ENCODE measurements around the gene ABHD2.

The ABHD2 gene

DNA sequence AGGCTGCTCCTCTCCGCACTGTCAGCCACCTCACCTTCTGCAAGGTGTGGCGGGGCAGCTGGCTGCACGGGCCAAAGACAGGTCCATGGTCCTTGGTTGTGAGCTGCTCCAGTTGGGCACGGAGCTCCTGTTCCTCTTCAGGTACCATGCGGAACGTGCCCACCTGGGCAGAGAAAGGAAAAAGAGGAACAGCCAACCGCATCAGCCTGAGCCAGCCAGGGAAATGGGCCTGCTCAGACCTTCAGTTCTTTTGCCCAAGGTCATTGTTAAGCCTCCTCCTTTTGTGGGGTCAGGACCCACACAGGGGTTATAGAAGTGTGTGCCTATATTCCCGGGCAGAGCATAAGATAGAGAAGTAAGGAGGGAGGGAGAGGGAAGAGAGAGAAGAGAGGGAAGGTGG is 130.3 kb downstream of the ABHD2 start:
- in situ Hi-C loops (cut with MboI; ENCODE audit: low sequenced_read_pairs, unreplicated experiment): no loop called here
- TF ChIP-seq, protein P1, sequence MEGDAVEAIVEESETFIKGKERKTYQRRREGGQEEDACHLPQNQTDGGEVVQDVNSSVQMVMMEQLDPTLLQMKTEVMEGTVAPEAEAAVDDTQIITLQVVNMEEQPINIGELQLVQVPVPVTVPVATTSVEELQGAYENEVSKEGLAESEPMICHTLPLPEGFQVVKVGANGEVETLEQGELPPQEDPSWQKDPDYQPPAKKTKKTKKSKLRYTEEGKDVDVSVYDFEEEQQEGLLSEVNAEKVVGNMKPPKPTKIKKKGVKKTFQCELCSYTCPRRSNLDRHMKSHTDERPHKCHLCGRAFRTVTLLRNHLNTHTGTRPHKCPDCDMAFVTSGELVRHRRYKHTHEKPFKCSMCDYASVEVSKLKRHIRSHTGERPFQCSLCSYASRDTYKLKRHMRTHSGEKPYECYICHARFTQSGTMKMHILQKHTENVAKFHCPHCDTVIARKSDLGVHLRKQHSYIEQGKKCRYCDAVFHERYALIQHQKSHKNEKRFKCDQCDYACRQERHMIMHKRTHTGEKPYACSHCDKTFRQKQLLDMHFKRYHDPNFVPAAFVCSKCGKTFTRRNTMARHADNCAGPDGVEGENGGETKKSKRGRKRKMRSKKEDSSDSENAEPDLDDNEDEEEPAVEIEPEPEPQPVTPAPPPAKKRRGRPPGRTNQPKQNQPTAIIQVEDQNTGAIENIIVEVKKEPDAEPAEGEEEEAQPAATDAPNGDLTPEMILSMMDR (IDR thresholded peaks at IDR 0.05; ENCODE audit: borderline replicate concordance, control extremely low read depth, extremely low read depth, insufficient read depth, missing control alignments): no peak
- no peak for DNase-seq (ENCODE audit: low spot score)

DNA sequence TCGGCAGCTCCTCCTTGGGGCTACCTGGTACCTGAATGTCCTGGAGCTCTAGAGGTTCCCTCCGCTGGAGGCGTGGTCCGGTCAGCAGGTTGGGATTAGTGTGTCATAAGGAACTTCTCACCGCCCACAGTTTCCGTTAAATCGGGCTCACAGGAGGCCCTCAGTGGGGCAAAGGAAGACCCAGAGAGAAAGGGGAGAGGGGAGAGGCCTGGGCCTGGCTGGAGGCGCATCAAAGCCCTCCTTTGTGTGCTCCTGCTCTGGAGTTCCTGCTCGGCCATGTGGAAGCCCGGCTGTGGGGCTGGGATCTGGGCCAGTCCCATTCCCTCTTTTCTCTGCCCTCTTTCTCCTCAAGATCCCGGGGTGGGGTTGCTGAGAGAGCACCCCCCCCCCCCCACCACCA is 133.3 kb downstream of the ABHD2 start, which contains the start of gene RLBP1:
TSS of gene RLBP1 (minus strand) at position 37 of the 400 bp plus-strand sequence. CDS start 2,604 bp downstream, outside the sequence.
- in situ Hi-C loops (cut with MboI; ENCODE audit: low sequenced_read_pairs, unreplicated experiment): loop anchor here (10.0 kb wide), 1 partner anchor 63 kb away; no protein-coding TSS in a partner anchor

DNA sequence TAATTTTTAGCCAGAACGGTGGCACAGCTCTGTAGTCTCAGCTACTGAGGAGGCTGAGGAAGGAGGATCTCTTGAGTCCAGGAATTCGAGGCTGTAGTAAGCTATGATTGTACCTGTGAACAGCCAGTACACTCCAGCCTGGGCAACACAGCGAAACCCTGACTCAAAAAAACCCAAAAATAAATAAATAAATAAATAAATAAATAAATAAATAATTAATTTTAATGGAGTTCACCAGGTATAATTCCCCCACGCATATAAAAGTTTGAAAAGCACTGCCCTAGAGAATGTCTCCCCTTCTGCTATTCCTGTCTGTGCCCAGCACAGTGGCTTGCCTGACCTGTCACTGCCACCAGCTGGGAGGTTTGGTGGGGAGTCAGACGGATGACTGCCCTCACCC is 137.3 kb downstream of the ABHD2 start:
- no peak for DNase-seq (ENCODE audit: low spot score)
- in situ Hi-C loops (cut with MboI; ENCODE audit: low sequenced_read_pairs, unreplicated experiment): loop anchor here (10.0 kb wide), 1 partner anchor 59 kb away; no protein-coding TSS in a partner anchor
- TF ChIP-seq, protein P1 (IDR thresholded peaks at IDR 0.05; ENCODE audit: borderline replicate concordance, control extremely low read depth, extremely low read depth, insufficient read depth, missing control alignments): no peak

More for the DNA sequence above, 133.3 kb downstream of the ABHD2 start, which contains the start of gene RLBP1:
- TF ChIP-seq, protein P1 (IDR thresholded peaks at IDR 0.05; ENCODE audit: borderline replicate concordance, control extremely low read depth, extremely low read depth, insufficient read depth, missing control alignments): no peak
- no peak for DNase-seq (ENCODE audit: low spot score)

DNA sequence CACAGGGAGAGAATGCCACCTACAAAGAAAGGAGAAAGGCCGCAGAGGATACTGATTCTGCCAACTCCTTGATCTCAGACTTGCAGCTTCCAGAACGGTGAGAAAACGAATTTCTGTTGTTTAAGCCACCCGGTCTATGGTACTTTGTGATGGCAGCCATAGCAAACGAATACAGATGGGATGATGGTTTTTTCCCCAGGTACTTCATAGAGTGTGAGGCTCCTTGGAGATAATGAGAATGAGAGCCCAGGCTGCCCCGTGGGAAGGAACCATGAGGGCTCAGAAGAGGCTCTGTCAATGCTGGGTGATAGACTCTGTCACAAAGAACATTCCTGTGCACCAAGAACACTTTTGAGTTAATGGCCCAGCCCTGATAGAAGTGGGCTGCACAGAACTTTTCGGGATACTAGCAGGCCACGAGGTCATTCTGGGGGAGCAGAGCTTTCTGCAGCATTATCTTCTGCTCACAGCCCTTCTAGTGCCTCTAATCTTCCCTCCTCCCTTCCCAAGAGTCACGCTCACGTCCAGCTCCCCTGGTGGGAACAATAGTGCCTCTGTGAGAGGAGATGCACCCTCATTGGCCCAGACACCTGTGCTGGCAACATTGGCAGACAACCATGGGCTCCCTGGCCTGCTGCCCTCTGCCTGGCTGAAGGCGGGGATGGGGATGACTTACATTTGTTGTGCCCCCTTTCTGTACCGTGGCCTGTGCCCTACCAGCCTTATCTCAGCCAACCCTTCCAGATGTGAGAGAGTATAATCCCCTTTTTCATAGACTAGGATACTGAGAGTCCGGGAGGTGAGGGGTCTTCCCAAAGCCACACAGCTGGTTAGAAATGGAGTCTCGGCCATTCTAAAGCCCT is 138.3 kb downstream of the ABHD2 start:
- DNase-seq (ENCODE audit: low spot score): no peak
- TF ChIP-seq, protein P1 (IDR thresholded peaks at IDR 0.05; ENCODE audit: borderline replicate concordance, control extremely low read depth, extremely low read depth, insufficient read depth, missing control alignments): no peak
- in situ Hi-C loops (cut with MboI; ENCODE audit: low sequenced_read_pairs, unreplicated experiment): loop anchor here (10.0 kb wide), 1 partner anchor 58 kb away; no protein-coding TSS in a partner anchor

DNA sequence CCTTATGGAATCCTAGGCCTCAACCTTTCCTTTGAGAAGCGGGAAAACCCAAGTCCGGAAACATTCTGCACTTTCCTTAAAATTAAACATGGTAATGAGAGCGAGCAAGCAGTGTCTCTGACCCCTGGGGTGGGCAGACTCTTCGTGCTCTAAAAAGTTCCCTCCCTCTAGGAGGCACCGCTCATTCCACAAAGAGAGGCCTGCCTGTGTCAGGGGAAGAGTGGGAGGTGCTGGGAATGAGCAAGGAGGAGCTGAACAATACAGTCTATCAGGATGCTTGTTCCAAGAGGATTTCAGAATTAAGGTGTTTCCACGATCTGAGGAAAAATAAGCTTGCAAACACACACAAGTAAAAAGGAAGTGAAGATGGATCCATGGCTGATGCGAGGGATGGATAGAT is 139.2 kb downstream of the ABHD2 start:
- TF ChIP-seq, protein P1 (IDR thresholded peaks at IDR 0.05; ENCODE audit: borderline replicate concordance, control extremely low read depth, extremely low read depth, insufficient read depth, missing control alignments): no peak
- in situ Hi-C loops (cut with MboI; ENCODE audit: low sequenced_read_pairs, unreplicated experiment): loop anchor here (10.0 kb wide), 1 partner anchor 57 kb away; no protein-coding TSS in a partner anchor
- DNase-seq (ENCODE audit: low spot score): no peak

DNA sequence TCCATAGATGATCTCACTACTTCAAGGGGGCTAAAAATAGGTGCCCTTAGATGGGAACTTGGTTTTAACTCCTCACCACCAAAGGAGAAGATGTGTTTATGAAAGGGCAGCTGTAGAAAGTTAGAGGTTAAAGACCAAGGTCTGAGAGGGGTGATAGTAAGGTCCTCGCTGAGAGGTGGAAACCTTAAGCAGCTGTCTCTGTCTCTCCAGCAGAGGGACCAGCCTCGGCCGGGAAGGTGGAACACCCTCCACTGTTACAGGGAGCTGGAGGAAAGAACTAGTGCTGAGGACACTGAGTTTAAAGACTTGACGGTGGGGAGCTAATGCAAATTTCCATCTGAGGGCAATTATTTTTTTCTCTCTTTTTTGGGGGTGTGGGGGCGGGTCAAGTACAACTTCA is 142.0 kb downstream of the ABHD2 start:
- in situ Hi-C loops (cut with MboI; ENCODE audit: low sequenced_read_pairs, unreplicated experiment): no loop called here
- TF ChIP-seq, protein P1 (IDR thresholded peaks at IDR 0.05; ENCODE audit: borderline replicate concordance, control extremely low read depth, extremely low read depth, insufficient read depth, missing control alignments): no peak
- DNase-seq (ENCODE audit: low spot score): no peak

All from GM13976 (cell line).